Measurements from ENCODE around the gene LELP1.

DNA sequence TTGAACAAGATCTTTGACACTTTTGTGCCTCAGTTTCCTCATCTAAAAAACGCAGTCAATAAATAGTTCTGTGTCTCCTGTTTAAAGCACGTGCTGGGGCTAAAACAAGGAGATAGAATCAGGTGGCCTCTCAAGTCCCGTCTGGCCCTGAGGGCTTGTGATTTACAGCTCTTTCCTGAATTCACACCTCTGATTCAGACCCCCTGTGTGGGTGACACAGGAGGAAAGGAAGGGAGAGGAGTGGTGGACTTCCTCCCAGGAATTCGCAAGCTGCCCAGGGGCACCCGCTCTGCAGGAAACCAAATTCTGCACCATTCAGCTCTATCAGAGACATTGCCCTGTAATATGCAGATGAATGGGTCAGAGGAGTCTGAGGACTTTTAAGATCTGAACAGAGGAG is 9.0 kb downstream of the LELP1 start:
- TF ChIP-seq EZH2 (IDR thresholded peaks at IDR 0.05; ENCODE audit: borderline replicate concordance, low read depth, low read length, poor library complexity, severe bottlenecking): no peak
- TF ChIP-seq, protein P1, sequence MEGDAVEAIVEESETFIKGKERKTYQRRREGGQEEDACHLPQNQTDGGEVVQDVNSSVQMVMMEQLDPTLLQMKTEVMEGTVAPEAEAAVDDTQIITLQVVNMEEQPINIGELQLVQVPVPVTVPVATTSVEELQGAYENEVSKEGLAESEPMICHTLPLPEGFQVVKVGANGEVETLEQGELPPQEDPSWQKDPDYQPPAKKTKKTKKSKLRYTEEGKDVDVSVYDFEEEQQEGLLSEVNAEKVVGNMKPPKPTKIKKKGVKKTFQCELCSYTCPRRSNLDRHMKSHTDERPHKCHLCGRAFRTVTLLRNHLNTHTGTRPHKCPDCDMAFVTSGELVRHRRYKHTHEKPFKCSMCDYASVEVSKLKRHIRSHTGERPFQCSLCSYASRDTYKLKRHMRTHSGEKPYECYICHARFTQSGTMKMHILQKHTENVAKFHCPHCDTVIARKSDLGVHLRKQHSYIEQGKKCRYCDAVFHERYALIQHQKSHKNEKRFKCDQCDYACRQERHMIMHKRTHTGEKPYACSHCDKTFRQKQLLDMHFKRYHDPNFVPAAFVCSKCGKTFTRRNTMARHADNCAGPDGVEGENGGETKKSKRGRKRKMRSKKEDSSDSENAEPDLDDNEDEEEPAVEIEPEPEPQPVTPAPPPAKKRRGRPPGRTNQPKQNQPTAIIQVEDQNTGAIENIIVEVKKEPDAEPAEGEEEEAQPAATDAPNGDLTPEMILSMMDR (conservative IDR thresholded peaks at IDR 0.05; ENCODE audit: low read depth, low read length): no peak
